ENCODE measurements around the gene VDAC1.

GRCh38 chr5:133933169-133933509, 71.6 kb downstream of the VDAC1 start:
- TF ChIP-seq CTCF (IDR thresholded peaks at IDR 0.05; ENCODE audit: borderline replicate concordance, extremely low read depth, low read length, poor library complexity, severe bottlenecking): no peak
- no peak for TF ChIP-seq EZH2 (IDR thresholded peaks at IDR 0.05; ENCODE audit: borderline replicate concordance, low read depth, low read length, severe bottlenecking)
